A673 (cell line): ENCODE measurements around the gene DDA1.

Experiments used
- EZH2 ChIP-seq: fragments of 200-600 bp; sonication (generic); IDR thresholded peaks from 2 replicates; pipeline ENCODE4 v1.6.1; 2017; ENCODE audit warnings: borderline replicate concordance, low read depth, mild to moderate bottlenecking, mixed read lengths, antibody characterized with exemption, low read length; ENCODE audit not compliant: poor library complexity, severe bottlenecking
- TF ChIP-seq, protein P1 (sequence below): fragments of 300-800, 200-600 bp; sonication (generic); conservative IDR thresholded peaks from 2 replicates; pipeline ENCODE4 v1.5.1; 2017; ENCODE audit warnings: low read depth, mild to moderate bottlenecking, antibody characterized with exemption, low read length, moderate library complexity, mixed read lengths

DNA sequence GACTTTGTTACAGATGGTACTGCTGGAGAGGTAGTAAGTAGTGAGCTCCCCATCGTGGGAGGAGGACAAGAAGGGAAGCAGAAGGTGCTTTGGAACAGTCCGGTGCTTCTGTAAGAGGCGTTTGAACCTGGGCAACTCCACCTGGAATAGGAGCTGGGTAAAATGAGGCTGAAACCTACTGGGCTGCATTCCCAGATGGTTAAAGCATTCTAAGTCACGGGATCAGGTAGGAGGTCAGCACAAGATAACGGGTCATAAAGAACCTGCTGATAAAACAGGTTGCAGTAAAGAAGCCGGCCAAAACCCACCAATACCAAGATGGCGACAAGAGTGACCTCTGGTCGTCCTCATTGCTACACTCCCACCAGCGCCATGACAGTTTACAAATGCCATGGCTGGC, 22.6 kb upstream of the DDA1 start:
- TF ChIP-seq, protein P1, sequence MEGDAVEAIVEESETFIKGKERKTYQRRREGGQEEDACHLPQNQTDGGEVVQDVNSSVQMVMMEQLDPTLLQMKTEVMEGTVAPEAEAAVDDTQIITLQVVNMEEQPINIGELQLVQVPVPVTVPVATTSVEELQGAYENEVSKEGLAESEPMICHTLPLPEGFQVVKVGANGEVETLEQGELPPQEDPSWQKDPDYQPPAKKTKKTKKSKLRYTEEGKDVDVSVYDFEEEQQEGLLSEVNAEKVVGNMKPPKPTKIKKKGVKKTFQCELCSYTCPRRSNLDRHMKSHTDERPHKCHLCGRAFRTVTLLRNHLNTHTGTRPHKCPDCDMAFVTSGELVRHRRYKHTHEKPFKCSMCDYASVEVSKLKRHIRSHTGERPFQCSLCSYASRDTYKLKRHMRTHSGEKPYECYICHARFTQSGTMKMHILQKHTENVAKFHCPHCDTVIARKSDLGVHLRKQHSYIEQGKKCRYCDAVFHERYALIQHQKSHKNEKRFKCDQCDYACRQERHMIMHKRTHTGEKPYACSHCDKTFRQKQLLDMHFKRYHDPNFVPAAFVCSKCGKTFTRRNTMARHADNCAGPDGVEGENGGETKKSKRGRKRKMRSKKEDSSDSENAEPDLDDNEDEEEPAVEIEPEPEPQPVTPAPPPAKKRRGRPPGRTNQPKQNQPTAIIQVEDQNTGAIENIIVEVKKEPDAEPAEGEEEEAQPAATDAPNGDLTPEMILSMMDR: no peak
- no peak for TF ChIP-seq EZH2
